Chondrocyte (in vitro differentiated cells): ENCODE data around the gene CHMP1B. TPM values are rescaled to one million over a fixed set of nuclear protein-coding genes. Genes with fewer than 3 reads are reported as not detected.

ENCODE experiments used
- DNase-seq: peaks from one replicate; pipeline ENCODE4 v3.0.0; 2021; ENCODE audit warnings: mixed read lengths, low spot score
- H3K27ac Mint-ChIP-seq: one replicate; pipeline ENCODE4 v1.8.0; 2021; ENCODE audit warnings: mild to moderate bottlenecking, moderate library complexity, mixed read lengths; ENCODE audit not compliant: unreplicated experiment
- H3K27me3 Mint-ChIP-seq: 2 replicates; pipeline ENCODE4 v1.8.0; 2021; ENCODE audit warnings: low read depth, mixed read lengths
- H3K36me3 Mint-ChIP-seq: 2 replicates; pipeline ENCODE4 v1.8.0; 2021; ENCODE audit warnings: low read depth, mixed read lengths
- H3K4me1 Mint-ChIP-seq: 2 replicates; pipeline ENCODE4 v1.8.0; 2021; ENCODE audit warnings: low read depth, mild to moderate bottlenecking, mixed read lengths
- H3K4me3 Mint-ChIP-seq: one replicate; pipeline ENCODE4 v1.8.0; 2021; ENCODE audit warnings: mild to moderate bottlenecking, moderate library complexity, mixed read lengths; ENCODE audit not compliant: unreplicated experiment
- H3K9me3 Mint-ChIP-seq: 2 replicates; pipeline ENCODE4 v1.8.0; 2021; ENCODE audit warnings: low read depth, mixed read lengths
- total RNA-seq: library from RNA; stranded (reverse); gene quantifications from 3 replicates; pipeline ENCODE4 v1.2.1, GENCODE V29; 2021
- TF ChIP-seq, protein P1 (sequence below): fragments of 200-600 bp; sonication (generic); IDR thresholded peaks from 2 replicates; pipeline ENCODE4 v1.5.0; 2021; ENCODE audit warnings: antibody characterized with exemption, mild to moderate bottlenecking, moderate library complexity

Gene CHMP1B
- total RNA-seq, 1 donor from 2014 or later = 32.5 TPM

DNA sequence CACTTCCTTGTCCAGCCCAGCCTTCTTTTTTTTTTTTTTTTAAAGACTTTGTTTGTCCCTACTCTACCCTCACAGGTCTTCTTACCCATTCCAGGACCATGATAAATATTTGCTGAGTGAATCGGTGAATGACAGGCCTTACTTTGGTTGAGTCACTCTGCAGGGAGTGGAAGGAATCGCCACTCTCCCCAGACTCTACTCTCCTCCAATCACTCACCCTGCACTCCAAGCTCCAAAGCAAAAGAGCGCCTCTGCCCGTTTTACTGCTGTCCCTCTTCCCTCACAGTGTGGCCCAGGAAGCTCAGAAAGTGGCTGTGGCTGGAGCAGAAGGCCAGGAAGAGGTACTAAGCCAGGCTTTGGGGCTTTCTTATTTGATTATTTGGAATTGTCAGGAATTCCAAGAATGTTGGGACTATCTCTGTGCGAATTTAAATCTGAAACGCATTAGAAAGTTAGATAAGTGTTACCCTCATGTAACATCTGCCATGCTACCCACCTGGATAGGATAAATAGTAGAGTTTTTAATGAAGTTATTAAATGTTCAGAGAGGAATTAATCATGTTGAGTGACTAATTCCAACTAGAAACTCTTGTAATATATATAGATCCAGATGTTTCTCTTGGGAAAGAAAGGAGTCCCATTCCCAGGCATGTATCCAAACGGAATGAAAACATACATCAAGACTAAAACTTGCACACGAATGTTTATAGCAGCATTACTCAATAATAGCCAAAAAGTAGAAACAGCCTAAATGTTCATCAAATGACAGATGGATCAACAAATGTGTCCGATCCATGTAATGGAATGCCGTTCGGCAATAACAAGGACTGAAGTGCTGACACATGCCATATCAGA, 43.0 kb upstream of the CHMP1B start:
- H3K4me1 Mint-ChIP-seq = peaks cover 29% of the 10 kb centered on the region
- peaks cover 3% of the 10 kb centered on the region for H3K27me3 Mint-ChIP-seq
- no peaks in the 10 kb centered on the region for H3K36me3 Mint-ChIP-seq
- H3K4me3 Mint-ChIP-seq = no peak overlapping the region
- peak overlapping the region; percentile 82 for H3K27ac Mint-ChIP-seq
- no peak for DNase-seq
- TF ChIP-seq, protein P1, sequence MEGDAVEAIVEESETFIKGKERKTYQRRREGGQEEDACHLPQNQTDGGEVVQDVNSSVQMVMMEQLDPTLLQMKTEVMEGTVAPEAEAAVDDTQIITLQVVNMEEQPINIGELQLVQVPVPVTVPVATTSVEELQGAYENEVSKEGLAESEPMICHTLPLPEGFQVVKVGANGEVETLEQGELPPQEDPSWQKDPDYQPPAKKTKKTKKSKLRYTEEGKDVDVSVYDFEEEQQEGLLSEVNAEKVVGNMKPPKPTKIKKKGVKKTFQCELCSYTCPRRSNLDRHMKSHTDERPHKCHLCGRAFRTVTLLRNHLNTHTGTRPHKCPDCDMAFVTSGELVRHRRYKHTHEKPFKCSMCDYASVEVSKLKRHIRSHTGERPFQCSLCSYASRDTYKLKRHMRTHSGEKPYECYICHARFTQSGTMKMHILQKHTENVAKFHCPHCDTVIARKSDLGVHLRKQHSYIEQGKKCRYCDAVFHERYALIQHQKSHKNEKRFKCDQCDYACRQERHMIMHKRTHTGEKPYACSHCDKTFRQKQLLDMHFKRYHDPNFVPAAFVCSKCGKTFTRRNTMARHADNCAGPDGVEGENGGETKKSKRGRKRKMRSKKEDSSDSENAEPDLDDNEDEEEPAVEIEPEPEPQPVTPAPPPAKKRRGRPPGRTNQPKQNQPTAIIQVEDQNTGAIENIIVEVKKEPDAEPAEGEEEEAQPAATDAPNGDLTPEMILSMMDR = no peak
- H3K9me3 Mint-ChIP-seq = peaks cover 7% of the 10 kb centered on the region

DNA sequence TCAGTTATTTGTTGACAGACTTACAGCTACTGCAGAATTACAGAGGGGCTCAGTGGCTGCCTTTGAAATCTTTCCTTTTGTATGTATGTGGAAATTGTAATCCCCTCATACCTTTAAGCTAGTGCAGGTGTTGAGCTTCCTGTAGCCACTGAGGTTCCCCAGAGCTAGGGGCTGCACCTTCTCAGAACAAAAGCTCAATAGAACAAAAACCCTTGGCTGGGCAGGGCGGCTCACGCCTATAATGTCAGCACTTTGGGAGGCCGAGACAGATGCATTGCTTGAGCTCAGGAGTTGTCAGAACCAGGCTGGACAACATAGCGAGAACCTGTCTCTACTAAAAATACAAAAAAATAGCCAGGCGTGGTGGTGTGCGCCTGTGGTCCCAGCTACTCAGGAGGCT, 41.3 kb upstream of the CHMP1B start:
- H3K4me1 Mint-ChIP-seq = peaks cover 29% of the 10 kb centered on the region
- no peak overlapping the region for H3K4me3 Mint-ChIP-seq
- H3K27ac Mint-ChIP-seq = no peak overlapping the region
- H3K27me3 Mint-ChIP-seq = peaks cover under 1% of the 10 kb centered on the region
- DNase-seq = no peak
- TF ChIP-seq, protein P1 = no peak
- no peaks in the 10 kb centered on the region for H3K36me3 Mint-ChIP-seq
- peaks cover 7% of the 10 kb centered on the region for H3K9me3 Mint-ChIP-seq

DNA sequence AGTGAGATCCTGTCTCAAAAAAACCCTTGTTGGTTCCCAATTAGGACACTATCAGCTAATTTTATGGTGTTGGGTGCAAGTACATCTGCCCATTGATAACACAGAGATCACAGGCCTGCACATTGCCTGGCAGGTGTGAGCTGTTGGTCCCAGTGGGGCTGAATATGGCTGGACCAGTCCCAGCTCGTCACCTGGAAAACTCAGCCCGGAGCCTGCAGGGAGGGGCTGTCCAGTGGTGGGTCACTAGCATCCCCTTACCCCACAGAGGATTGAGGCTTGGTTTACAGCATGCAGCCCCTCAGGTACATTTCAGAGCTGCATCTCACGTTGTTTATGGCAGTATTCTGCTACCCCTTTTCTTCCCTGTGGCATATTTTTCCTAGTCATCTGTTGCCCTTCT, 40.8 kb upstream of the CHMP1B start:
- Mint-ChIP-seq H3K36me3 (no peaks in the 10 kb centered on the region), H3K27ac (no peak overlapping the region), H3K4me3 (no peak overlapping the region), H3K4me1 (peaks cover 29% of the 10 kb centered on the region), H3K27me3 (no peaks in the 10 kb centered on the region), H3K9me3 (peaks cover 7% of the 10 kb centered on the region)
- DNase-seq = no peak
- TF ChIP-seq, protein P1 = no peak

- Mint-ChIP-seq H3K9me3 (peaks cover 7% of the 10 kb centered on the region), H3K36me3 (no peaks in the 10 kb centered on the region), H3K4me3 (no peak overlapping the region), H3K27me3 (no peaks in the 10 kb centered on the region), H3K4me1 (peaks cover 28% of the 10 kb centered on the region), H3K27ac (no peak overlapping the region)
- no peak for DNase-seq
- TF ChIP-seq, protein P1 = no peak
Observed at GRCh38 chr18:11811009-11811408, 40.2 kb upstream of the CHMP1B start.

DNA sequence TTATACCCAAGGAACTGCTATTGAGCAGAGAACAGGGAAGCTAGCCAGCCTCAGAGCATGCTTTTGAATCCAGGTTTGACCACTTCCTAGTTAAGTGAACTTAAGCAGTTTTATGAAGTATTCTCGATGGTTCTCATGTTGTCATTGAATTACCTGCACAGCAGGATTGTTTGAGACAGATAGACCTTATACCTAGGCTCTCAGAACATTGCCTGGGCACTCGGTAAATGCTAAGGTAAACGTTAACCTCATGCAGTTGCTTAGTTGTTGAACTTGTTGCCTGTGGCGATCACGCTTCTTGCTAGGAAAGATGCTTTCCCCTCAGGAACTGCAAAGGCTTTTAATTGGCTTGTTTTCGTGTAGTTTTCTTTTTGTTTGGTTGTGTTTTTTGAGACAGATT, 34.0 kb upstream of the CHMP1B start:
- no peak for DNase-seq
- TF ChIP-seq, protein P1 = no peak
- no peak overlapping the region for H3K27ac Mint-ChIP-seq
- no peaks in the 10 kb centered on the region for H3K36me3 Mint-ChIP-seq
- H3K4me3 Mint-ChIP-seq = no peak overlapping the region
- H3K27me3 Mint-ChIP-seq = no peaks in the 10 kb centered on the region
- H3K4me1 Mint-ChIP-seq = no peaks in the 10 kb centered on the region
- no peaks in the 10 kb centered on the region for H3K9me3 Mint-ChIP-seq
